Activated CD4-positive, alpha-beta T cell treated with anti-CD3 and anti-CD28 coated beads for 24 hours (primary cell): ENCODE measurements around the gene RIT1.
"Not testable (repeated sequence)": the region's sequence is repeated elsewhere in the genome, so short reads cannot be mapped to it uniquely, and the experiment has no call there.

ENCODE experiments used
- DNase-seq, 2 donors: peaks; one replicate each; pipeline ENCODE4 v3.0.0-alpha.2; 2020; ENCODE audit warnings: low read depth in 2 of 2

Gene RIT1

DNA sequence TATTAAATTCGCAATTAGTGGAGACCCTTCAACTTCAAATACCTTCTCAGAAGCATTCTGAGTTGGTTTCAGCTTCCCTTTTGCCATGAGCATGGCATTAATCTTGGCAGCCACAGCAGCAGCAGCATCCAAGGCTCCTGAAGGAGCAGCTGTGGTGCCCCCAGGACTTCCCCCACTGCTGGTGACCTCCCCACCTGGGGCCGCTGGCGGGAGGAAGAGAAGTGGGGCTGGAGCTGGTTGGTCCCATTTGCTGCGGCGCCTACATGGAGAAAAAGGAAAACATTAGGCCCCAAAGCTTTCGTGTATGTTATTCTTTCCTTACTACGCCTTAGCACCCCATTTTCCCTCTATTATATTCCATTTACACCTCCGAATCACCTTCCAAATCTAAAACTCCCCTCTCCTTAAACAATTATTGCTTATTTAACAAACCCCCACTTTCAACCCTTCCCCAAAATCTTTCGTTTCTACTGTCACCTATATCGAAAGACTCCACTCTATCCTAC is 22.5 kb upstream of the RIT1 start:
- DNase-seq: no peak

DNA sequence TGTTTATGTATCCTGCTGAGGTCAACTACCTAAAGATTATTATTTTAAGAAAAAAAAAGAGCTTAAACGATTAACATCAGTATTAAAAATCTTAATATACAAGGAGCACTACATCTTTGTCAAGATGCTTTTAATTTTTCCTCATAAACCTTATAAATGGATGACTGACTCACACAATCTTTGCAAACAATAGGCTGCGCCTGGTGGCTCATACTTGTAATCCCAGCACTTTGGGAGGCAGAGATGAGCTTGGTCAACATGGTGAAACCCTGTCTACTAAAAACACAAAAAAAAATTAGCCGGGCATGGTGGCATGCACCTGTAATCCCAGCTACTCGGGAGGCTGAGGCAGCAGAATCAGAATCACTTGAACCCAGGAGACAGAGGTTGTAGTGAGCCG is 21.3 kb upstream of the RIT1 start:
- DNase-seq: no peak

DNA sequence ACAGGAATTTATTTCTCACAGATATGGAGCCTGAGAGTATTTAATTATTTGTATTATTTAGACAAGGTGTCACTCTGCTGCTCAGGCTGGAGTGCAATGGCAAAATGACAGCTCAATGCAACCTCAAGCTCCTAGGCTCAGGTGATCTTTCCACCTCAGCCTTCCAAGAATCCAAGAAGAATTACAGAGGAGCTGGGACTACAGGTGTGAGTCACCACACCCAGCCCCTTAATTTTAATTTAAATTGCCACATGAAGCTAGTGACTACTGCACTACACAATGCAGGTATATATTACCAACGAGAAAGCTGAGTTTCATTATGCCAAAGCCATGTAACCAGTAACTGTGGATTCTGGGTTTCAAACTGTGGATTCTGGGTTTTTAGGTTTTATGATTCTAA is 20.9 kb upstream of the RIT1 start:
- DNase-seq: no peak

DNA sequence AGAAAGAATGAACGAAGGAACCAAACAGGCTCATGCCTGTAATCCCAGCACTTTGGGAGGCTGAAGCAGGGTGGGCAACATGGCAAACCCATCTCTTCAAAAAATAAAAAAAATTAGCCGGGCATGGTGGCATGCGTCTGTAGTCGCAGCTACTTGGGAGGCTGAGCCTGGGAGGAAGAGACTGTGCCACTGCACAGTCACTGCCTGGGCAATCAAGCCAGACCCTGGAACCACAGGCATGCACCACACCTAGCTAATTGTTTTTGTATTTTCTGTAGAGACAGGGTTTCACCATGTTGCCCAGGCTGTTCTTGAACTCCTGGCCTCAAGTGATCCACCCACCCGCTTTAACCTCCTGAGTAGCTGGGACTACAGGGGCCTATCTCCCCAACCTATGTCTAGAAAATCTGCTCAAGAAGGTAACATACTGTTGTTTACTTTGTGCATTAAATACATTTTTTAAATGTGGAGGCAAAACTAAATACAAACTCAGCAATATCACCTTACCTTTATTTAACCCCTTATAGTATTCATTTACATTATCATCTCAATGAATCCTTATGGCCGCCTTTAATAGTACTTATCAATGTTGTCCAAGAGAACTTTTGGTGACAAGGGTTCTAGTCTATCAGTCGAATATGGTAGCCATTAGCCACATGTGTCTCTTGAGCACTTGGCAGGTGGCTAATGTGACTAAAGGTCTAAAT is 20.3 kb upstream of the RIT1 start:
- DNase-seq: no peak

DNA sequence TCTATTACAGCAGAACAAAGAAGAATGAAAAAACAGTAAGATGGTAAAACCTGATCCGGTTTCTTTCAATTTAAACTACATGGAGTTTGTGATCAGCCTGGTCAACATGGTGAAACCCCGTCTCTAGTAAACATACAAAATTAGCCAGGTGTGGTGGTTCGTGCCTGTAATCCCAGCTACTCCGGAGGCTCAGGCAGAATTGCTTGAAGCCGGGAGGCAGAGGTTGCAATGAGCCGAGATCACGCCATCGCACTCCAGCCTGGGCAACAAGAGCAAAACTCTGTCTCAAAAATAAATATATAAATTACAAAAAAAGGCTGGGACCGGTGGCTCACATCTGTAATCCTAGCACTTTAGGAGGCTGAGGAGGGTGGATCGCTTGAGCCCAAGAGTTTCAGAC is 19.6 kb upstream of the RIT1 start:
- DNase-seq: not testable (repeated sequence)

DNA sequence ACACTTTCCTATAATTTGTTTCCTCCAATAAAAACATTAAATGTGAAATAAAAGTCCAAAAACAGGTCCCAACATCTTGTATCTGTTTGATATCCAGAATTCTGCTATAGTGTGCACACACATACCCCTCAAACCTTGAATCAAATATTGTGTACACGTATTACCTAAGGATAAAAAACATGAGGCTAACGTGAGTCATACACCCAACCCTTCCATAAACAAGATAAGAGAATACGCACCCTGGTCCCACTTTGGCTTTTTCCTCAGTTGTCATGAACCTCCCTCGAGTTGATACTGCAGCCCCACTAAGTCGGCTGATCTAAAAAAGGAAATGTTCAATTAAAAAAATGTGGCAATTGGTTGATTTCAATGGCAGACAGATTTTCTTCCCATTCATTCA is 17.9 kb upstream of the RIT1 start:
- no peak for DNase-seq

DNA sequence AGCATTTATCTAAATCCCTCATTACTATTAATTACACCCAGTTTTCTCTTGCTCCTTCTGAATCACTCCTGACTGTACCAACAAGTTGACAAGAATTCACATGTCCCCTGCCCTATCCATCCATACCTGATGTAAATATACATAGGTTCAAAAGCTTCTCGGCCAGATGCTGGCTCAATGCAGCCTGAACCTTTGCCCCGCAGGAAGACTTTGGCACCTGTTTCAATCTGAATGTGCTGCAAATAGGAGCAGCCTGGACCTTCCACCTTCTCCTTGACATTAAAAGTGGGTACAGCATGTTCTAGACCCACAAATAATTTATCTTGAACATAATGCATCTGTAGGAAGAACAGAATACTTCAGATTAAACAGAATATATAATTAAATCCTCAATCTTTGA is 14.4 kb upstream of the RIT1 start:
- DNase-seq: no peak

DNA sequence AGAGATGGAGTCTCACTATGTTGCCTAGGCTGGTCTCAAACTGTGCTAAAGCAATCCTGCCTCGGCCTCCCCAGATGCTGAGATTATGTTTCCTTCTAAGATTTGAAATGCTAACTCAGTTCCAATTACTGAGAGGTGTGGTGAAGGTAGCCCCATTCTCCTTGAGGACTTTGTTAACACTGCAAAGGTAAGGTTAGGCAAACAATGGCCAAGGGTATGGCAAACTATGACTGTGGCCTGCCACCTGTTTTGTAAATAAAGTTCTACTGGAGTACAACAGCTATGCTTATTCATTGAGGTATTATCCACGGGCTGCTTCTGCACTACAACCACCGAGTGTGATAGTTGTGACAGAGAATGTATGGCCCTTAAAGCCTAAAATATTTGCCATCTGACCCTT is 9.6 kb upstream of the RIT1 start:
- no peak for DNase-seq

DNA sequence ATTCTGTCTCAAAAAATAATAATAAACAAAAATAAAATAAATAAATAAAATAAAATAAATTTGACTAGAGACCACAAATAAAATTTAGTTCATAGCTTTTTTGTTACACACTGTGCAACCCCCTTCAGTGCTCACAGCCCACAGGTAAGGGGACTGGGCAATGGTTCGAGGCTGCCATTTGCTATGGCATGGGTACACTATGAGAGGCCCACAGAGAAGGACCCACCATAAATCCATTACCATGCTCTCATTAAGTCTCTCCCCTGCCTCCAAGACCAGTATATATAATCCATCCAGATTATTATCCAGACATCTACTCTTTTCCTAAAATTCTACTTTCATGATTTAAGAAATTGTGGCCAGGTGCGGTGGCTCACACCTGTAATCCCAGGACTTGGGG is 8.7 kb upstream of the RIT1 start:
- DNase-seq: no peak

DNA sequence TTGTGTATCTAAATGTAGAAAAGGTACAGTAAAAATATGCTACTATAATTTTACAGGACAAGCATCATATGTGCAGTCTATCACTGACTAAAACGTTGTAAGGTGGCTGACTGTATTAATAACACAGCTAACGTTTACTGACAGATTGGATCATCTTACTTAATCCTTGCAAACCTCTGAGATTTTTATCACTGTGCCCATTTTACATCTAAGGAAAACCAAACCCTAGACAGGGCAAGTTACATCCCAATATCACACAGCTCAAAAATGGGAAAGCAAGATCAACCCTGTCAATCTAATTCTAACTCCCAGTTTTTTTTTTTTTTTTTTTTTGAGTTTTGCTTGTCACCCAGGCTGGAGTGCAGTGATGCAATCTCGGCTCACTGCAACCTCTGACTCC is 7.5 kb upstream of the RIT1 start:
- DNase-seq: no peak

DNA sequence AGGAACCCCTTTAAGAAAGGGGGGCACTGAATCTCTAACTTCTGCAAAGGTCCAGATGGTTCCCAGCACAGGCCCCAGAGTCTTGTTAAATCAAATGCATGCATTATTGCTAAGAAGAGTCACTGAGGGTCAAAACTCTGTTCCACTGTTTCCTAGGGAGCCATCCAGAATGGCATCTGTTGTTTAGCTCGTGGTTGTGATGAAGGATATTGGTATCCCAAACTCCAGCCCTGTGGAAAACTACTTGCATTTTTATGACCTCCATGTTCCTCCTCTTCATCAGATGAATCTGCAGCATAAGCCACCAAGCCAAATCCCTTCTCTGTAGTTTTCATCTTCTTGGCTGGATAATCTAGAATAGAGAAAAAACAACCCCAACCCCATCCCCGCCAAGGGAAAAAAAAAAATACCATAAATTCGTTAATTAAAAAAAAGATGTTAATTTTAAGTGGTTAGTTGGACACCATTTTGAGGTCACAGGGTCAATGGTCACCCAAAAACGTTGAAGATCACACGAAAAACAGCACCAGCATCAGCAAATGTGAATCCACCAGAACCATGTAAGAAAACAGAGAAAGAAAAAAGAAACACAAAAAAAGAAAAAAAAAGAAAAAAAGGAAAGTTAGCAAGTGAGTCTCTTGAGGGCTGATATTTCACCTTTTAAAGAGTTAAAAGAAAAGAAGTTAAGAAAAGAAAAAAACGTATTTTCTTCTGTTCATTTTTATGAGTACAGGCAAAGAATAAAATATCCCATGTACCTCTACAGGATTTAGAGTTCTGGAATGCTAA is 3.0 kb upstream of the RIT1 start:
- DNase-seq: no peak

DNA sequence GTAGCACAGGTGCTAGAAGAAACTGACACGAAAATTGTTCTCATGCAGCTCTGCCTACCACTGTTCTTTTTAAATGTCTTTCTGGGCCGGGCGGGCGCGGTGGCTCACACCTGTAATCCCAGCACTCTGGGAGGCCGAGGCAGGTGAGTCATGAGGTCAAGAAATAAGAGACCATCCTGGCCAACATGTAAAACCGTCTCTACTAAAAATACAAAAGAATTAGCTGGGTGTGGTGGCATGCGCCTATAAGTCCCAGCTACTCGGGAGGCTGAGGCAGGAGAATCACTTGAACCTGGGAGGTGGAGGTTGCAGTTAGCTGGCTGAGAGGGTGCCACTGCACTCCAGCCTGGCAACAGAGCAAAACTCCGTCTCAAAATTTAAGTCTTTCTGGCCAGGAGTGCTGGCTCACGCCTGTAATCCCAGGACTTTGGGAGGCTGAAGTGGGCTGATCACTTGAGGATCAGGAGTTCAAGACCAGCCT is 947 bp upstream of the RIT1 start:
- DNase-seq: no peak

DNA sequence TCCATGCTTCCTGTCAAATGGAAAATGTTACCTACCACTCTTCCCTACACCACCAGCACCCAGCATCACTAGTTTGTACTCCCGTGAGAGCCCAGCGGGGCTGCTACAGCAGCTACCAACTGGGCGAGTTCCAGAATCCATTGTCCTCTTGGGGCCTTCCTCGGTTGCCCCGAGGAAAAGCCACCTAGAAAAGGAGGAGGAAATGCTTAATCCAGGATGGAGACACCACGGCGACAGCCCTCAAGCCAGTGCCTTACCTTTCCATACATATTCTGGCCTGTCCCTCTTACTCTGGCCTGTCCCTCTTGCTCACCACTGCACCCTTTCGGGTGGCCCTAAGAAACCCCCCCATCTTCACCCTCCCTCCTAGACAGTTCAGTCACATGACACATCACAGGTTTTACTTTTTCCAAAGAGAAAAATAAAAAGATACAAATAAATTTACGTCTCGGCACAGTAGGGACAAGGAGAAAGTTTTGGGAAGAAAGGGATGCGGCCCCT is 478 bp downstream of the RIT1 start:
- DNase-seq: no peak

DNA sequence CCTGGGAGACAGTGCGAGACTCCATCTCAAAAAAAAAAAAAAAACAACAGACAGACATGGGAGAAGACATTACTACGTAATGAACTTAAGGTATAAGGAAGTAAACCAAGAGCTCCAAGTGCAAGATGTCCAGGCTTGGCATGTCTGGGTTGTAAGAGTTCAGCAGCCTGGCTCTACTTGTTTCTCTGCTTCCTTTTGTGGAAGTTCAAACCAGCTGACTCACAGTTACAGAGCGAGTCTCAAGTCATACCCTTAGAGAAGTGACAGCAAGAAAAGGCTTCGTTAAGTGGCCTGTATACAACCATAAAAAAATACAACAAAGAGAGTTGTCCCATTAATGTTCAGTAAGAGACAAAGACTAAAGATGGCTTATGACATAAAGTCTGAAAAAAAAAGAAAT is 1.3 kb downstream of the RIT1 start:
- no peak for DNase-seq

DNA sequence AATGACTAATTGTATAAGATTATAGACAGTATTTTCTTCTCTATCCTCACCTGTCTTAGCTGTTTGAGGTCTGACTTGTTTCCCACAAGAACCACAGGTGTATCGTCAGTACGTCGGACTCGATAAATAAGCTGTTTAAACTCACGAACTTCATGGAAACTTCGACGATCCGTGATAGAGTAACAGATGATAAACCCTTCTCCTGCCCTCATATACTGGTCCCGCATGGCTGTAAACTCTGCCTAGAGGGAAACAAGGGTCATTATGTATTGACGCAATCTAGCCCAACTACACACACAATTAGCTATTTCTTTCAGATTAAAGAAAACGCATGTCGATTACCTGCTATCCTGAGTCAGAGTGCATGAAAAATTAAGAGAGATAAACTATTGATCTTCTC is 6.9 kb downstream of the RIT1 start:
- DNase-seq: no peak

DNA sequence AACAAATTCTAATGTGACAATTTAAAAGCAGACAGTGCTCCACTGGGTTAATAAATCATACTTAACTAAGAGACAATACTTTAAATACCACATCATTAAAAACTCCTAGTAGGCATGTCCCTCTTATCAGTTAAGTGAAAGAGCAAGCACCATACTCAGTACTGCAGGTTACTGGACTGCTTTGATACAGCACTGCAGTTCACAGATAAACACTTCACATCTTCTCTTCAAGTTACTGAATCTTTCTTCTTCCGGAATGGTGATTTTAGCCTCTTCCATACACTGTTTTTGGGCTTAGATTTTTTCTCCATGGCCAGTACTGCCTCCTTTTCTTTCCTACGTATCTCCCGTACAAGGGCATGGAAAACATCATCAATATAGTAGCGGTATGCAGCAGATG is 11.0 kb downstream of the RIT1 start:
- DNase-seq: no peak

DNA sequence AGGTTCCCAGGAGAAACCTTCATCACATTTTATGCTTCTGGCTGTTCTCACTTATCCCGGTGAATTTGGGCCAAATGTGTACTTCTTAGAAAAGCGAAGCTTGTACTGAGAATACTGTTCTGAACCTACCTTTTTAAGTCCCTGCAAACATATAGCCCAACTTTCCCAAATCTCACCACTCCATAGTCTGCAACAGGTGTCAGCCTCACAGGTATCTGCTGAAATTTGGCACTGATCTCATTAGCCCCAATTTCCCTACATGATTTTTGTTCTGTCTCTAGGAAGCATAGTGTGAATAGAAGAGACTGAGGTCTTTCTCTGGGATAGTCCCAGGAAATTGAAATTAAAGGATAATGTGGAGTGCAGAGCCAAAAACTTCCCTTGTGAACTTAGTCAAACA is 11.5 kb downstream of the RIT1 start:
- no peak for DNase-seq

DNA sequence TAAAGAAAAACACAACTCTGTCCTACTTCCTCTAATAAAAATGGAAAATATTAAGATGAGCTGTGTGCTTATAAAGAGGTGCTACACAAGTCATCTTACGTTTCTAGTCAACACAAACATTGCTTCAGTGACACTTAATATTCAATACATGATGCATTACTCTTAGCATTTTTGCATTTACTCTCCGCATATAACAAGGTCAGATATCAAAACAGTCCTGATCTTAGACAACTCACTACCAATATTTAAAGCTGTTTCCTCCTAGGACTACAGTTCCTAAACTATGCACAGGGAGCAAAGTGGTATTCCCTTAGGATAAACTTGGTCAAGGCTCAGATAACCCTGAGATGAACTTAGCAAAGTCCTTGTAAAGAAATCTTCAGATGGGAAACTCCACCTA is 12.3 kb downstream of the RIT1 start:
- no peak for DNase-seq

DNA sequence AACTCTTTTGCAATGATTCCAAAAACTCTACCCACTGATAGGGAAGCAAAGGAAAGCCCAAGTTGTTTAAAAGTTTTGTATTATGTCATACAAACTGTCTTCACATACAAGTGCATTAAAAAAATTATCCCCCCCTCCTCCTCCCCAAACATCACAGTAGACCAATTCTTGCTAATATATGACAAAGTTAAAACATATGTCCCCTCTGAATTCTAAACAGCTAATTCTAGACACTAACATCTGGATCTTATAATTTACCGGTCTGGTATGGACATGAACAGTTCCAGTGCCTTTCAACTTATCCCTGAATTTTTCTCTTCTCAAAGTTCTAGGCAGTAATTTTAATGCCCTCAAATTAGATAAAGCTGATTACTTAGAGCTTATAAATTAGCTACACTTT is 13.4 kb downstream of the RIT1 start:
- no peak for DNase-seq

DNA sequence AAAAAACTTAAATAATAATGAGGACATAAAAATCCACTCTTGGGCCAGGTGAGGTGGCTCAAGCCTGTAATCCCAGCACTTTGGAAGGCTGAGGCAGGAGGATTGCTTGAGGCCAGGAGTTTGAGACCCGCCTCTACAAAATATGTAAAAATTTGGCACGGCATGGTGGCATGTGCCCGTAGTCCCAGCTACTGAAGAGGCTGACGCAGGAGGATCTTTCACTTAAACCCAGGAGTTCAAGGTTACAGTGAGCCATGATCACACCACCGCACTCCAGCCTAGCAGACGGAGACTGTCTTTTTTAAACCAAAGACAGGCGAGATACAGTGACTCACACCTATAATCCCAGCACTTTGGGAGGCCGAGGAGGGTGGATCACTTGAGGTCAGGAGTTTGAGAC is 14.7 kb downstream of the RIT1 start:
- DNase-seq: not testable (repeated sequence)

DNA sequence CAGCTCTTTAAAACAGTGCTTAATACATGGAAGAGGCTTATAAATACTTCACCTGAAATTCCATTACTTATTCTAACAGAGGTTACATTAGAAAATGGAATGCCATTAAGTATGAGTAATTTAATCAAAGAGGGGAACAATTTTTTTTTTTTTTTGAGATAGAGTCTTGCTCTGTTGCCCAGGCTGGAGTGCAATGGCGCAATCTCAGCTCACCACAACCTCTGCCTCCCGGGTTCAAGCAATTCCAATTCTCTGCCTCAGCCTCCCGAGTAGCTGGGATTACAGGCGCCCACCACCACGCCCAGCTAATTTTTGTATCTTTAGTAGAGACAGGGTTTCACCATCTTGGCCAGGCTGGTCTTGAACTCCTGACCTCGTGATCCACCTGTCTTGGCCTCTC is 15.5 kb downstream of the RIT1 start:
- DNase-seq: not testable (repeated sequence)

DNA sequence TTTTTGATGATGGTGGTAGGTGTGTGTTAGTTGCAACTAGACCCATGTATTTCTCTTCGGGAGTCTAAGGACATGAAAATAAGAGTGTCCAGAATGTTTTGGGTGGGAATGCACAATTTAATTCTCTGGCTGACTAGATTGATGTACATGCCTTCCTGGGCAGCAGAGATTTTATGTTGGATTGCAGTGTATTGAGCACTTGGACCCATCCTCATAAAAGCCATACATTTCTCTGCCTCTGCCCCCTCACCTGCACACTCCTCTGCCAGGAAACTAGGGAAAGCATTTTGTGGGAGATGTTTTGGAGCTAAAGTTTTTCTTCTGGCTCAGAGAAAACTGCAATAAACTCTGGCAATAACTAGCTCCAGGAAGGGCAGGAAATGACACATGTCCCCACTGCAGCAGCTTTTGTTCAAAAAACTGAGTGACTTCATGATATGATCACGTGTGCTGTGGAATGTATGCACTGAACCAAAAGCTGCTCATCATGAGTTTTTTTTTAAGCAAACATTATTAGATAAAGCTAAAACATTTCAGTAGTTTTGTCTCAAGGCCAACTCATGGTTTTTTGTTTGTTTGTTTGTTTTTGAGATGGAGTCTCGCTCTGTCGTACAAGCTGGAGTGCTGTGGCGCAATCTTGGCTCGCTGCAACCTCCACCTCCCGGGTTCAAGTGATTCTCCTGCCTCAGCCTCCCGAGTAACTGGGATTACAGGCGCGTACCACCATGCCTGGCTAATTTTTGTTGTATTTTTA is 17.6 kb downstream of the RIT1 start:
- no peak for DNase-seq
